ENCODE results near the gene THTPA.

Gene THTPA

GRCh38 chr14:23566112-23566777, 10.2 kb downstream of the THTPA start:
- in situ Hi-C loops (cut with MboI; ENCODE audit: low sequenced_read_pairs) = no loop called here

- in situ Hi-C loops (cut with MboI; ENCODE audit: low sequenced_read_pairs) = no loop called here
Observed at GRCh38 chr14:23566778-23567185, 10.7 kb downstream of the THTPA start.

GRCh38 chr14:23567186-23568020, 11.3 kb downstream of the THTPA start, which contains the start of gene AP1G2:
TSS of gene AP1G2 (minus strand) at chr14:23567791. CDS start at chr14:23567314, 477 bp downstream.
- in situ Hi-C loops (cut with MboI; ENCODE audit: low sequenced_read_pairs) = no loop called here

- in situ Hi-C loops (cut with MboI; ENCODE audit: low sequenced_read_pairs) = no loop called here
Observed at GRCh38 chr14:23568021-23568599, 12.0 kb downstream of the THTPA start.

GRCh38 chr14:23568600-23569331, 12.7 kb downstream of the THTPA start:
- in situ Hi-C loops (cut with MboI; ENCODE audit: low sequenced_read_pairs) = no loop called here

GRCh38 chr14:23569443-23570151, 13.5 kb downstream of the THTPA start:
- in situ Hi-C loops (cut with MboI; ENCODE audit: low sequenced_read_pairs) = no loop called here

GRCh38 chr14:23570806-23571483, 14.9 kb downstream of the THTPA start:
- in situ Hi-C loops (cut with MboI; ENCODE audit: low sequenced_read_pairs) = no loop called here

GRCh38 chr14:23571701-23572523, 15.8 kb downstream of the THTPA start:
- in situ Hi-C loops (cut with MboI; ENCODE audit: low sequenced_read_pairs) = no loop called here

GRCh38 chr14:23572524-23572828, 16.4 kb downstream of the THTPA start:
- in situ Hi-C loops (cut with MboI; ENCODE audit: low sequenced_read_pairs) = no loop called here

GRCh38 chr14:23572836-23573235, 16.8 kb downstream of the THTPA start:
- in situ Hi-C loops (cut with MboI; ENCODE audit: low sequenced_read_pairs) = no loop called here

GRCh38 chr14:23573384-23574015, 17.4 kb downstream of the THTPA start:
- in situ Hi-C loops (cut with MboI; ENCODE audit: low sequenced_read_pairs) = no loop called here

- in situ Hi-C loops (cut with MboI; ENCODE audit: low sequenced_read_pairs) = no loop called here
Observed at GRCh38 chr14:23577004-23577681, 21.1 kb downstream of the THTPA start.

- in situ Hi-C loops (cut with MboI; ENCODE audit: low sequenced_read_pairs) = no loop called here
Observed at GRCh38 chr14:23577710-23578392, 21.8 kb downstream of the THTPA start.

- in situ Hi-C loops (cut with MboI; ENCODE audit: low sequenced_read_pairs) = no loop called here
Observed at GRCh38 chr14:23578560-23579310, 22.7 kb downstream of the THTPA start, which contains the start of gene JPH4. TSS of gene JPH4 (minus strand) at chr14:23578790. CDS start at chr14:23577453, 1,337 bp downstream.

- in situ Hi-C loops (cut with MboI; ENCODE audit: low sequenced_read_pairs) = no loop called here
Observed at GRCh38 chr14:23579311-23579630, 23.2 kb downstream of the THTPA start.

GRCh38 chr14:23579739-23580138, 23.7 kb downstream of the THTPA start:
- in situ Hi-C loops (cut with MboI; ENCODE audit: low sequenced_read_pairs) = no loop called here

Data from HL-60/S4 treated with retinoic acid at 250 ng/mL for 4 days and 3 days (cell line).